Smooth muscle cell (in vitro differentiated cells): ENCODE measurements around the gene FRMD4A. TPM values are rescaled to one million over a fixed set of nuclear protein-coding genes. Genes with fewer than 3 reads are reported as not detected.

ENCODE experiments used
- DNase-seq: peaks from one replicate; lab custom pipeline; 2025; ENCODE audit not compliant: unreplicated experiment; lab: John Stamatoyannopoulos, UW
- H2AFZ ChIP-seq: fragments of 200-600 bp; sonication (generic); 2 replicates; pipeline ENCODE4 v1.6.0; 2016; ENCODE audit warnings: antibody characterized with exemption, low read depth, mild to moderate bottlenecking
- H3F3A ChIP-seq: fragments of 200-600 bp; sonication (generic); 2 replicates; pipeline ENCODE4 v1.6.0; 2017; ENCODE audit warnings: antibody characterized with exemption, low read depth
- H3K27ac ChIP-seq: fragments of 200-600 bp; sonication (generic); 2 replicates; pipeline ENCODE4 v1.5.1; 2016; ENCODE audit warnings: low read depth, mild to moderate bottlenecking
- H3K27me3 ChIP-seq: fragments of 200-600 bp; sonication (generic); 2 replicates; pipeline ENCODE4 v1.6.1; 2016; ENCODE audit warnings: low read depth, mild to moderate bottlenecking
- H3K36me3 ChIP-seq: fragments of 200-600 bp; sonication (generic); 2 replicates; pipeline ENCODE4 v1.5.1; 2016; ENCODE audit warnings: low read depth
- H3K4me1 ChIP-seq: fragments of 200-600 bp; sonication (generic); 2 replicates; pipeline ENCODE4 v1.5.1; 2016; ENCODE audit warnings: low read depth
- H3K4me2 ChIP-seq: fragments of 200-600 bp; sonication (generic); 2 replicates; pipeline ENCODE4 v1.6.0; 2016; ENCODE audit warnings: mild to moderate bottlenecking
- H3K4me3 ChIP-seq: fragments of 200-600 bp; sonication (generic); 2 replicates; pipeline ENCODE4 v1.5.1; 2016; ENCODE audit warnings: mild to moderate bottlenecking
- H3K79me2 ChIP-seq: fragments of 200-600 bp; sonication (generic); 2 replicates; pipeline ENCODE4 v1.6.0; 2016; ENCODE audit warnings: low read depth, mild to moderate bottlenecking
- H3K9ac ChIP-seq: fragments of 200-600 bp; sonication (generic); 2 replicates; pipeline ENCODE4 v1.6.0; 2016; ENCODE audit warnings: low read depth
- H3K9me3 ChIP-seq: fragments of 200-600 bp; sonication (generic); replicated peaks from 2 replicates; pipeline ENCODE4 v1.5.1; 2016; ENCODE audit warnings: low read depth
- H4K20me1 ChIP-seq: fragments of 200-600 bp; sonication (generic); 2 replicates; pipeline ENCODE4 v1.6.0; 2016; ENCODE audit warnings: low read depth
- WGBS: methylation state at CpG from one replicate; pipeline ENCODE4 v1.1.7; 2016; ENCODE audit warnings: low lambda C conversion rate; 5-methylcytosine and 5-hydroxymethylcytosine counted together
- polyA plus RNA-seq: library from polyadenylated mRNA; unstranded; fragments of >200 nt; fragmentation: Nextera tagmentation; extraction: Ambion mirVana; gene quantifications from 2 replicates; pipeline ENCODE4 v1.2.1, GENCODE V29; 2016
- total RNA-seq: library from RNA; depleted of rRNA; stranded (reverse); fragments of >200 nt; gene quantifications from 2 replicates; pipeline ENCODE4 v1.2.3, GENCODE V29; 2014
- TF ChIP-seq, protein P1 (sequence below): fragments of 200-600 bp; sonication (generic); IDR thresholded peaks from 2 replicates; pipeline ENCODE4 v1.5.1; 2017; ENCODE audit warnings: borderline replicate concordance, mild to moderate bottlenecking, antibody characterized with exemption; ENCODE audit not compliant: insufficient read depth, poor library complexity, severe bottlenecking

FRMD4A gene
- total and polyA plus RNA-seq, 2 experiments from 2014 or later = 3.0 to 5.4 TPM

DNA sequence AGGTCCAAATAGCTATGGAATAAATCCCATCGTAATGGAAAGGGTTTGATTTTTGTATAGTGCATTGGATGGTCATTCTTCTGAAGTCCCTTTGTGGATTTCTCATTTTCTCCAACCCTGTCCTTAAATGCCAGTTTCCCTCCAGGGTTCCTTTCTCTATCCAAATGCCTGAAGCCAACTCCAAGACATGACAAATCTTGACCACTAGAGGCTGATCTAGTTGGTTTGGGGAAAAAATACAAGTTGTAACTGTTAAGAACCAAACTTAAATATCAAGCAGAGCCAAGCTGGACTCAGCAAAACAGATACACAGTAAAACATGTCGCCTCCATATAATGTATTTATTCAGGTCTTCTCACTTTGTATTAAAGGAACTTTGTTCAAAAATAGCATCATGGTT is 28.7 kb downstream of the FRMD4A start:
- H4K20me1 ChIP-seq = no peaks in the 10 kb centered on the region

DNA sequence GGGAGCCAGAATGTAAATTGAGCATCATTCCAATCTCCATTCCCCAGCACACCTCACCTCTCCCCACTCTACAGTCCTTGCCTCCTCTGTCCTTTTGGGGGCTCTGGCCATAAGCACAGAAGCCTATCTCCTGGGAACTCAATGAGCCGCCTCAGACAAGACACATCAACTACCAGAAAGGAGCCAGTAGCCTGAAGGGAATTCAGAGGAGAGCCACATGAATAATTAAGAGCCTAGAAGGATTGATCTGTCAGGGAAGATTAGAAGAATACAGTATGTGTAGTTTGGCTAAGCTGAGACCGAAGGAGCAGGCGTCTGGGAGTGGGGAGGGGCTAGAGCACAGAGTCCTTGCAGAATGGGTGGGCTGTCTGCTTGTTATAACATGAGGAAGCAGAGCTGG is 31.2 kb downstream of the FRMD4A start:
- Histone ChIP-seq H3K9ac (no peak overlapping the region), H3K36me3 (no peaks in the 10 kb centered on the region), H4K20me1 (no peaks in the 10 kb centered on the region), H3K27ac (no peak overlapping the region), H3K79me2 (no peaks in the 10 kb centered on the region), H3F3A (no peaks in the 10 kb centered on the region), H3K4me2 (no peak overlapping the region), H3K27me3 (peaks cover 12% of the 10 kb centered on the region), H3K9me3 (no peaks in the 10 kb centered on the region), H3K4me3 (no peak overlapping the region), H3K4me1 (no peaks in the 10 kb centered on the region), H2AFZ (no peak overlapping the region)
- WGBS = 40% methylated on average over 3 of the region's 3 CpGs
- DNase-seq = no peak
- TF ChIP-seq, protein P1, sequence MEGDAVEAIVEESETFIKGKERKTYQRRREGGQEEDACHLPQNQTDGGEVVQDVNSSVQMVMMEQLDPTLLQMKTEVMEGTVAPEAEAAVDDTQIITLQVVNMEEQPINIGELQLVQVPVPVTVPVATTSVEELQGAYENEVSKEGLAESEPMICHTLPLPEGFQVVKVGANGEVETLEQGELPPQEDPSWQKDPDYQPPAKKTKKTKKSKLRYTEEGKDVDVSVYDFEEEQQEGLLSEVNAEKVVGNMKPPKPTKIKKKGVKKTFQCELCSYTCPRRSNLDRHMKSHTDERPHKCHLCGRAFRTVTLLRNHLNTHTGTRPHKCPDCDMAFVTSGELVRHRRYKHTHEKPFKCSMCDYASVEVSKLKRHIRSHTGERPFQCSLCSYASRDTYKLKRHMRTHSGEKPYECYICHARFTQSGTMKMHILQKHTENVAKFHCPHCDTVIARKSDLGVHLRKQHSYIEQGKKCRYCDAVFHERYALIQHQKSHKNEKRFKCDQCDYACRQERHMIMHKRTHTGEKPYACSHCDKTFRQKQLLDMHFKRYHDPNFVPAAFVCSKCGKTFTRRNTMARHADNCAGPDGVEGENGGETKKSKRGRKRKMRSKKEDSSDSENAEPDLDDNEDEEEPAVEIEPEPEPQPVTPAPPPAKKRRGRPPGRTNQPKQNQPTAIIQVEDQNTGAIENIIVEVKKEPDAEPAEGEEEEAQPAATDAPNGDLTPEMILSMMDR = no peak

More for the DNA sequence above, 28.7 kb downstream of the FRMD4A start:
- Histone ChIP-seq H2AFZ (no peak overlapping the region), H3K4me3 (no peak overlapping the region), H3K4me1 (no peaks in the 10 kb centered on the region), H3K27me3 (peaks cover 12% of the 10 kb centered on the region), H3F3A (no peaks in the 10 kb centered on the region), H3K4me2 (no peak overlapping the region), H3K36me3 (no peaks in the 10 kb centered on the region), H3K79me2 (no peaks in the 10 kb centered on the region), H3K9ac (no peak overlapping the region), H3K27ac (no peak overlapping the region), H3K9me3 (no peaks in the 10 kb centered on the region)
- TF ChIP-seq, protein P1 = peak; percentile 45
- 42% methylated on average over 2 of the region's 2 CpGs for WGBS
- no peak for DNase-seq

DNA sequence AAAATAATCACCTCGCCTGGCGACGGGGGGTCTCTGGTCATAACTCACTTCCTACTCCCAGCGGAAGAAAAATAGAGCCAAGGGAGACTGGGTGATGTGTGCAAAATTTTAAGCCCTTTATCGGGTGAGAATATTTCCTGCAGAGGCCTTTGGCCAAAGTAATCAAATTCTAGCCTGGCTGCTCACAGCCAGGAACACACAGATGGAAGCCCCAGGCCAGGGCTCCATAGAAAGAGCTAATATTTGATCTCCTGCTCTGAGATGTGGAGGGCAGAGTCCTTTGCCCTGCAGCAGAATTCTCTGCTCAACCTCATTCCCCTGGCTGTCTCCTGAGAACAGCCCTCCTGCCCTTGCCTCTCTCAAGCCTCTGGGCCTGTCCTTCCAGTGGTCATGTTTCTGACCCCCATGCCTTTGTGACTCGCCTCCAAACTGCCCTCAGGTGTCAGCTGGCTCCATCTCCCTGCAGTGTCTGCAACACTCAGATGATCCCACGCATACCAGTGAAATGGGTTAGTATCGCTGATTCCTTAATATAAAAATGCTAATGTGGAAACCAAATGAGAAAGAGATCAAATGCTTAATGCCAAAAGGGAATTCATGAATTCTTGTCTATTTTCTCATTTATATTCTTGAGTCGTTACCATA is 34.5 kb downstream of the FRMD4A start:
- no peak overlapping the region for H3K4me3 ChIP-seq
- peaks cover 12% of the 10 kb centered on the region for H3K27me3 ChIP-seq
- H3K27ac ChIP-seq = no peak overlapping the region
- no peak overlapping the region for H3K4me2 ChIP-seq
- no peaks in the 10 kb centered on the region for H3K36me3 ChIP-seq
- H3K9me3 ChIP-seq = peaks cover 2% of the 10 kb centered on the region
- no peaks in the 10 kb centered on the region for H3K4me1 ChIP-seq
- no peak for DNase-seq
- WGBS = 74% methylated on average over 9 of the region's 9 CpGs
- H3K9ac ChIP-seq = no peak overlapping the region
- H3K79me2 ChIP-seq = no peaks in the 10 kb centered on the region
- H2AFZ ChIP-seq = no peak overlapping the region
- H3F3A ChIP-seq = no peaks in the 10 kb centered on the region
- TF ChIP-seq, protein P1 = no peak
- no peaks in the 10 kb centered on the region for H4K20me1 ChIP-seq

DNA sequence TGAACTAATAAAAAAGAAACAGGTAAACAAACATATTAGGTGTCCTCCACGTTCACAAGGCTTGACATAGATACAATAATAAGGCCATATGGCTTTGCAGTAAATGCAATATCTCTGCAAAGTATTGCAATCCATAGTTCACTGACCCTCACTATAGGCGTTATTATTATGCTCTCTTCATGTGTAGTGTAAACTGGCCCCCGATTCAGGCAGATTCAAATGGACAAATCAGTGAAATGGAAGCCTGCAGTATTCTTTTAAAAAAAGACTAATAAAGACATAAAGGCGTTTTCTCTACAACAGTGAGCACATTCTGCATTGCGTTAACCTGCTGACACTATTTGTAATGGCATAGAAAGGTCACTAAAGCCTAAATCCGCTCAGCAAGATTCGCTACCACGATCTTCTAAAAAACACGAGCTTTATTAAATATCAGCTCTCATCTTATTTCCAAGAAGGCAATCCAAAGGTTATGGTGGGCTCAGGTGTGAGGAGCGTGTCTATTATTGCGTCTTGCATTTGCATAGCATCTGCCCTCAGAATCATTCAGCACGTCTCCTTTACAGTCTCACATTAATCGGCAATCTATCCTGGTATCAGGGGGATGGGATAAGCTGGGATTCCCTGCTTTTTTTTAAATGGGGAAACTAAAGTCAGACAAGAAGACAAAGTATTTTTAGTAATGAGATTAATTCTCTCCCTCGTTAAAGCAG is 36.2 kb downstream of the FRMD4A start:
- Histone ChIP-seq H3K36me3 (no peaks in the 10 kb centered on the region), H3K79me2 (no peaks in the 10 kb centered on the region), H3K4me3 (no peak overlapping the region), H3K9ac (no peak overlapping the region), H3K27me3 (peaks cover 7% of the 10 kb centered on the region), H3F3A (no peaks in the 10 kb centered on the region), H3K9me3 (peaks cover 12% of the 10 kb centered on the region), H3K27ac (no peak overlapping the region), H3K4me1 (no peaks in the 10 kb centered on the region), H2AFZ (no peak overlapping the region), H3K4me2 (no peak overlapping the region), H4K20me1 (no peaks in the 10 kb centered on the region)
- no peak for DNase-seq
- TF ChIP-seq, protein P1 = no peak
- 83% methylated on average over 14 of the region's 14 CpGs for WGBS
